ENCODE data around the gene NOCT.

The NOCT gene, protein sequence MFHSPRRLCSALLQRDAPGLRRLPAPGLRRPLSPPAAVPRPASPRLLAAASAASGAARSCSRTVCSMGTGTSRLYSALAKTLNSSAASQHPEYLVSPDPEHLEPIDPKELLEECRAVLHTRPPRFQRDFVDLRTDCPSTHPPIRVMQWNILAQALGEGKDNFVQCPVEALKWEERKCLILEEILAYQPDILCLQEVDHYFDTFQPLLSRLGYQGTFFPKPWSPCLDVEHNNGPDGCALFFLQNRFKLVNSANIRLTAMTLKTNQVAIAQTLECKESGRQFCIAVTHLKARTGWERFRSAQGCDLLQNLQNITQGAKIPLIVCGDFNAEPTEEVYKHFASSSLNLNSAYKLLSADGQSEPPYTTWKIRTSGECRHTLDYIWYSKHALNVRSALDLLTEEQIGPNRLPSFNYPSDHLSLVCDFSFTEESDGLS

DNA sequence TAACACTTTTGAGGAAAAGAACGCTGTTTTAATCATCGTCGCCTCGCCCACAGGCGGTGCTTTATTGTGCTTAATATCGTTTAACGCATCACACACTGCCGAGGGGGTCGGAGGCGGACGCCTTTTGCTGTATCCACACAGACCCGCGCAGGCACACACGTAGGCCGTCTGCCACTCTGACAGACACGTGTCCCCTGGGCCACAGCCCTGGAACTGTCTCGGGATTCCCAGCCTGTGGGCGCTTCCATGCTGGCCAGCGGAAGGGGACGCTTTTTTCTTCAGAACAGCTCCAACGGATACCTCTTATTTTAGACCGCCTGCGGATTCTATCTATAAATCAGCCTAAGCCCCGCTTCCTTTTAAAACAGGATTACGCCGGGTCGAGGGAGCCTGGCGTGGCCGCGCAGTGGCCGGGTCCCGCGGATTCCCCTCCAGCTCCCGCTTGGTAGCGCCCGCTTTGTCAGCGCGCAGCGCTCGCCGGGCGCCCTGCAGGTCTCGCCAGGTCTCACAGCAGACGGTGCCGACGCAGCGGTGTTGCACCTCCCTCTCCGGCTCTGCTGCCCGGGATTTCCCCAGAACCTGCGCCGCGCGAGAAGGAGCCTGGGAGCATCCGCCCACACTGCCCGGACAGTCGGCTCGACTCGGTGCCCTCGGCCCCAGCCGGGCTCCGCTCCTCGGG, at the start of gene NOCT:
Gene NOCT, plus strand, starts transcription at position 513 of the 679 bp plus-strand sequence. CDS start 201 bp downstream, outside the sequence.
- peak within 1 kb of the TSS; percentile 76 for H3K4me3 ChIP-seq (ENCODE audit: low read depth, low read length)
- TF ChIP-seq, protein P1, sequence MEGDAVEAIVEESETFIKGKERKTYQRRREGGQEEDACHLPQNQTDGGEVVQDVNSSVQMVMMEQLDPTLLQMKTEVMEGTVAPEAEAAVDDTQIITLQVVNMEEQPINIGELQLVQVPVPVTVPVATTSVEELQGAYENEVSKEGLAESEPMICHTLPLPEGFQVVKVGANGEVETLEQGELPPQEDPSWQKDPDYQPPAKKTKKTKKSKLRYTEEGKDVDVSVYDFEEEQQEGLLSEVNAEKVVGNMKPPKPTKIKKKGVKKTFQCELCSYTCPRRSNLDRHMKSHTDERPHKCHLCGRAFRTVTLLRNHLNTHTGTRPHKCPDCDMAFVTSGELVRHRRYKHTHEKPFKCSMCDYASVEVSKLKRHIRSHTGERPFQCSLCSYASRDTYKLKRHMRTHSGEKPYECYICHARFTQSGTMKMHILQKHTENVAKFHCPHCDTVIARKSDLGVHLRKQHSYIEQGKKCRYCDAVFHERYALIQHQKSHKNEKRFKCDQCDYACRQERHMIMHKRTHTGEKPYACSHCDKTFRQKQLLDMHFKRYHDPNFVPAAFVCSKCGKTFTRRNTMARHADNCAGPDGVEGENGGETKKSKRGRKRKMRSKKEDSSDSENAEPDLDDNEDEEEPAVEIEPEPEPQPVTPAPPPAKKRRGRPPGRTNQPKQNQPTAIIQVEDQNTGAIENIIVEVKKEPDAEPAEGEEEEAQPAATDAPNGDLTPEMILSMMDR (IDR thresholded peaks at IDR 0.05; ENCODE audit: insufficient read depth, low read length, missing control alignments), result no peak
- DNase-seq (ENCODE audit: low read depth, low spot score), result peak; percentile 49
- ChIA-PET POLR2A (interaction anchor here (0.6 to 1.3 kb wide), 8 partner anchors 9 to 915 kb away, joined by 3 to 5 read pairs (median 4); no protein-coding TSS in a partner anchor), CTCF (interaction anchor here (1.3 to 2.2 kb wide), 4 partner anchors 11 to 95 kb away, joined by 3 to 10 read pairs (median 7); no protein-coding TSS in a partner anchor)

DNA sequence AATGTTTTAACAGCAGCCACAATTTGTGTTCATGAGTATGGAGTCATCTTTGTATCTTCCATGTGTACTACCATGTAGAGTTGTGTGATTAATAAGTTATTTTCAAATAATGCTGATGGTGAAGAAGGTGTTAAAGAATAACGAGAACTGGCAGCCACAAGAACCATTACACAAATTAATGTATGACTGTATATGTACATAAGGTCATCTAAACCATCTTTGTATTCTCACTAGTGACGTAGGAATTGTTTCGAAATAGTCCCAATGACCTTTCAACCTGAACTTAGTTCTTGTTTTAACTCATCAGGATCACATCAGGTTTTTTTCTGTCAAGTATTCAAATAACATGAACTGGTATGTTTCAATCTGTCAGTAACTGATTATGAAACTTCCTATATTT, 48.3 kb upstream of the NOCT start:
- no peak overlapping the region for H3K4me3 ChIP-seq (ENCODE audit: low read depth, low read length)
- ChIA-PET CTCF (no interaction called here), POLR2A (no interaction called here)
- no peak for DNase-seq (ENCODE audit: low read depth, low spot score)
- TF ChIP-seq, protein P1 (IDR thresholded peaks at IDR 0.05; ENCODE audit: insufficient read depth, low read length, missing control alignments), result no peak

DNA sequence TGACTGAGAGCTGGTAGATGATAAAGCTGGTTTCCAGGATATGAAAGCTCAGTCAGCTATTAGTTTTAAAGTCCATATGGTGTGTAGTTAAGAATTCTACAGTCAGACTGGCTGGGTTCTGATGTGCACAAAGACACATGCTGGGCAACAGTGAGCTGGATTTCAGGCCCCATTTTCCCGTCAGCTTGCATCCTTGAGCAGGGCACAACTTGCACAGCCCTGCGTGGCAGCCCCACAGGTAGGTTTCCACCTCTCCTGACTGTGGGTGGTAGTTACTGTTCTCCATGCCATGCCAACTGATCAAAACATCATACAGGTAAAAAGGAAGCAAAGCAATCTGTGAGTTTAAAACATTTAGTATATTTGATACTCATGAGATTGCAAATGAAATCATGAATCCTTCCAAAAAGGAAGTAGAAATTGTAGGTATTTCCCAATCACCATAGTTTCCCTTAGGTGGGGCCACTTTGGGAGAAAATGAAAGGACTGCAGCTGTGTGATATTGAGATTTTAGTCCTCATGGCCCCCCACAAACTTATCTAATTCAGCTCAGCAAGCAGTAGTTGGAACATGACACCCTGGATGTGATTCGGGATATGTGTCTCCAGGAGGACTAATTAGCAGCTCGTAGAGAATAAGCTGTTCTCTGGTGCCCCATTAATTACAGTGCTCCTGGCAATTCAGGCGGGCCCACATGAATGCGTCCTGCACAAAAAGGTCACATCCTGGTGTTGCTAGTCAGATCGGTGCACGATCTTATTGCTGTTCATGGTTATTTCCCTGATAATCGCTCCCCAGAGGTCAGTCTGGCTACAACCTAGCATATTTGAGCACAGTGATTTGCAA, 42.4 kb upstream of the NOCT start:
- no peak overlapping the region for H3K4me3 ChIP-seq (ENCODE audit: low read depth, low read length)
- POLR2A ChIA-PET, result no interaction called here

DNA sequence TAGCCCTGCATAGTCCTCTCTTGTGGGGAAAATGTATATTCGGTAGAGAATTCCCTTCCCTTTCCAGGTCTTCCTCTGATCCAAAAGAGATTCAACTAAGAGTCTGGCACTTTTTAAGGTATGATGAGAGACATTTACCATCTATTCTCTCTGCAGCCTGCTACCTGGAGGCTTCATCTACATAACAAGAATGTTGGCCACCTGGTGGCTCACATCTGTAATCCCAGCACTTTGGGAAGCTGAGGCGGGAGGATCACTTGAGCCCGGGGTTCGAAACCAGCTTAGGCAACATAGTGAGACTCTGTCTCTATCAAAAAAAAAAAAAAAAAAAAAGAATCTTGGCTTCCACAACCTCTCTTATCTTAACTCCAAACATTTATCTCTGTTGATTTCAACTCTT, 40.4 kb upstream of the NOCT start:
- POLR2A ChIA-PET, result no interaction called here
- H3K4me3 ChIP-seq (ENCODE audit: low read depth, low read length), result no peak overlapping the region
- TF ChIP-seq, protein P1 (IDR thresholded peaks at IDR 0.05; ENCODE audit: insufficient read depth, low read length, missing control alignments), result no peak
- CTCF ChIA-PET, result no interaction called here
- DNase-seq (ENCODE audit: low read depth, low spot score), result no peak

More for the DNA sequence above, 42.4 kb upstream of the NOCT start:
- no peak for DNase-seq (ENCODE audit: low read depth, low spot score)
- CTCF ChIA-PET, result no interaction called here
- TF ChIP-seq, protein P1 (IDR thresholded peaks at IDR 0.05; ENCODE audit: insufficient read depth, low read length, missing control alignments), result no peak

DNA sequence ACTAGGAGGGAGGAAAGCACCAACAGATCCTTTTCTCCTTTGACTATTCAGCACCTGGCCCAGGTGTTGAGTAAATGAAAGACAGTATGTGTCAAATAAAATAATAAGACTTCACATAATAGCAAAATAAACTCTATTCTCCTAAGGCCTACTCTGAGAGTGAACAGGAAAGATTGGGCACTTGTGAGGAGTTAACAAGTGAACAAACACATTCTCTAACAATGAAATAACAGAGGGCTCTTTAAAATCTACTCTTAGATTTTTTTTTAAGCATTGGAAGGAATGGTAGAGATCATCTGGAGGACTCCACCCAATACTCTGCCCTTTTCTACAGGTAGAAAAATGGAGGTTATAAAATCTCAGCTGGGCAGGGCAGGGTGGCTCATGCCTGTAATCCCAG, 39.1 kb upstream of the NOCT start:
- CTCF ChIA-PET, result no interaction called here
- POLR2A ChIA-PET, result no interaction called here
- TF ChIP-seq, protein P1 (IDR thresholded peaks at IDR 0.05; ENCODE audit: insufficient read depth, low read length, missing control alignments), result no peak
- no peak overlapping the region for H3K4me3 ChIP-seq (ENCODE audit: low read depth, low read length)
- no peak for DNase-seq (ENCODE audit: low read depth, low spot score)

Measured in AG04449 (cell line).